IMR-90 (cell line): ENCODE data around the gene DUS1L. TPM values are rescaled to one million over a fixed set of nuclear protein-coding genes. Genes with fewer than 3 reads are reported as not detected.

Source experiments
- ATAC-seq: fragments of 200-7000 bp; cut with Tn5 transposase; 2 replicates; pipeline ENCODE4 v1.9.1; 2020; ENCODE audit warnings: low read depth, mild to moderate bottlenecking, moderate library complexity
- BruUV-seq: library from RNA; stranded (reverse); fragments of 400-500 nt; replicated peaks from 2 replicates; lab custom pipeline; 2021; lab: Mats Ljungman, UMichigan
- CTCF ChIA-PET: fragments of 300-600 bp; formaldehyde crosslinking; extraction: SDS; loops from one replicate; lab custom pipeline; 2021; ENCODE audit warnings: antibody characterized with exemption; lab: Yijun Ruan, JAX
- POLR2A ChIA-PET: fragments of 300-600 bp; sonication (Branson Sonifier 250); formaldehyde crosslinking; loops from one replicate; lab custom pipeline; 2022; ENCODE audit warnings: antibody characterized with exemption; ENCODE audit not compliant: unreplicated experiment; lab: Charles Lee
- DNase-seq: peaks from one replicate; pipeline ENCODE4 v3.0.0; 2013
- H2AFZ ChIP-seq: replicated peaks from 2 replicates; pipeline ENCODE3; 2013; ENCODE audit warnings: low read length, mild to moderate bottlenecking; ENCODE audit not compliant: poor library complexity
- H2AK5ac ChIP-seq: 2 replicates; pipeline ENCODE4 v1.6.1; 2013; ENCODE audit warnings: low read depth, low read length, inconsistent platforms
- H2AK9ac ChIP-seq: replicated peaks from 2 replicates; pipeline ENCODE3; 2013; ENCODE audit warnings: mild to moderate bottlenecking, low read depth, low read length, moderate library complexity; ENCODE audit not compliant: poor library complexity
- H2BK120ac ChIP-seq: 2 replicates; pipeline ENCODE4 v1.6.1; 2013; ENCODE audit warnings: low read depth, low read length, inconsistent platforms
- H2BK15ac ChIP-seq: 3 replicates; pipeline ENCODE4 v1.6.1; 2013; ENCODE audit warnings: low read depth, low read length, inconsistent platforms
- H2BK20ac ChIP-seq: 2 replicates; pipeline ENCODE4 v1.6.1; 2013; ENCODE audit warnings: low read depth, mild to moderate bottlenecking, inconsistent platforms, low read length, moderate library complexity
- H2BK5ac ChIP-seq: 2 replicates; pipeline ENCODE4 v1.6.1; 2013; ENCODE audit warnings: mild to moderate bottlenecking, low read depth, low read length, inconsistent platforms; ENCODE audit not compliant: poor library complexity, severe bottlenecking
- H3K14ac ChIP-seq: replicated peaks from 2 replicates; pipeline ENCODE4 v1.6.1; 2013; ENCODE audit warnings: low read depth, low read length, inconsistent platforms
- H3K18ac ChIP-seq: 2 replicates; pipeline ENCODE4 v1.6.1; 2013; ENCODE audit warnings: low read depth, low read length, control low read depth
- H3K23ac ChIP-seq: 2 replicates; pipeline ENCODE4 v1.6.1; 2013; ENCODE audit warnings: low read depth, low read length, inconsistent platforms
- H3K27ac ChIP-seq: 2 replicates; pipeline ENCODE4 v1.5.1; 2013; ENCODE audit warnings: mild to moderate bottlenecking, control low read depth, low read length; ENCODE audit not compliant: insufficient read depth
- H3K27me3 ChIP-seq: 2 replicates; pipeline ENCODE4 v1.6.1; 2013; ENCODE audit warnings: low read length; ENCODE audit not compliant: control insufficient read depth, insufficient read depth
- H3K36me3 ChIP-seq: 2 replicates; pipeline ENCODE4 v1.6.1; 2013; ENCODE audit warnings: low read length, mixed read lengths; ENCODE audit not compliant: control insufficient read depth, insufficient read depth
- H3K4ac ChIP-seq: 2 replicates; pipeline ENCODE4 v1.6.1; 2013; ENCODE audit warnings: low read depth, low read length, inconsistent platforms
- H3K4me1 ChIP-seq: 2 replicates; pipeline ENCODE4 v1.6.1; 2013; ENCODE audit warnings: low read length, mixed read lengths; ENCODE audit not compliant: control insufficient read depth, insufficient read depth
- H3K4me2 ChIP-seq: 2 replicates; pipeline ENCODE4 v1.6.1; 2013; ENCODE audit warnings: low read depth, mild to moderate bottlenecking, control low read depth, low read length, moderate library complexity
- H3K4me3 ChIP-seq: 2 replicates; pipeline ENCODE4 v1.5.1; 2013; ENCODE audit warnings: low read depth, mild to moderate bottlenecking, control low read depth, low read length, moderate library complexity; ENCODE audit not compliant: insufficient read depth
- H3K56ac ChIP-seq: 2 replicates; pipeline ENCODE4 v1.6.1; 2013; ENCODE audit warnings: low read length, inconsistent platforms; ENCODE audit not compliant: insufficient read depth; ENCODE audit errors: extremely low read depth
- H3K79me1 ChIP-seq, 2 experiments: 2 replicates each; pipeline ENCODE4 v1.6.1; 2013; ENCODE audit warnings: low read length in 2 of 2, inconsistent platforms in 1 of 2, low read depth in 1 of 2
- H3K9ac ChIP-seq: 2 replicates; pipeline ENCODE4 v1.6.1; 2013; ENCODE audit warnings: low read depth, low read length, control low read depth
- H3K9me1 ChIP-seq: 2 replicates; pipeline ENCODE4 v1.6.1; 2013; ENCODE audit warnings: low read length, inconsistent platforms; ENCODE audit not compliant: insufficient read depth
- H3K9me3 ChIP-seq: 2 replicates; pipeline ENCODE4 v1.6.1; 2013; ENCODE audit warnings: low read length; ENCODE audit not compliant: control insufficient read depth, insufficient read depth
- H4K20me1 ChIP-seq: 2 replicates; pipeline ENCODE4 v1.6.1; 2013; ENCODE audit warnings: low read length, inconsistent platforms; ENCODE audit not compliant: insufficient read depth
- H4K5ac ChIP-seq: 2 replicates; pipeline ENCODE4 v1.6.1; 2013; ENCODE audit warnings: mild to moderate bottlenecking, low read depth, low read length, control low read depth
- H4K8ac ChIP-seq, 2 experiments: 2 replicates each; pipeline ENCODE4 v1.6.1; 2013; ENCODE audit warnings: low read depth in 2 of 2, low read length in 2 of 2, control low read depth in 1 of 2, inconsistent platforms in 1 of 2
- H4K91ac ChIP-seq: 2 replicates; pipeline ENCODE4 v1.6.1; 2013; ENCODE audit warnings: low read depth, low read length, inconsistent platforms; ENCODE audit not compliant: insufficient read depth
- BHLHE40 ChIP-seq: fragments of 150-350 bp; IDR thresholded peaks from 2 replicates; pipeline ENCODE4 v1.6.1; 2016; ENCODE audit warnings: mild to moderate bottlenecking, low read depth, low read length
- CHD1 ChIP-seq: IDR thresholded peaks from 2 replicates; pipeline ENCODE4 v1.6.1; 2012; ENCODE audit warnings: low read depth, low read length, improper control_type of control experiment
- FOS ChIP-seq: fragments of 150-350 bp; IDR thresholded peaks from 2 replicates; pipeline ENCODE4 v1.6.1; 2016; ENCODE audit warnings: low read depth, low read length
- MAZ ChIP-seq: IDR thresholded peaks from 2 replicates; pipeline ENCODE4 v1.6.1; 2012; ENCODE audit warnings: low read depth, mild to moderate bottlenecking, low read length, improper control_type of control experiment, moderate library complexity, borderline replicate concordance
- MXI1 ChIP-seq: IDR thresholded peaks from 2 replicates; pipeline ENCODE4 v1.6.1; 2012; ENCODE audit warnings: low read depth, mild to moderate bottlenecking, low read length, moderate library complexity, borderline replicate concordance
- NFE2L2 ChIP-seq: fragments of 150-350 bp; IDR thresholded peaks from 2 replicates; pipeline ENCODE4 v1.6.1; 2016; ENCODE audit warnings: low read depth, mild to moderate bottlenecking, low read length
- POLR2A ChIP-seq: IDR thresholded peaks from 2 replicates; pipeline ENCODE4 v1.6.1; 2012; ENCODE audit warnings: mild to moderate bottlenecking, low read depth, low read length
- RAD21 ChIP-seq: IDR thresholded peaks from 2 replicates; pipeline ENCODE4 v1.6.1; 2012; ENCODE audit warnings: low read length, improper control_type of control experiment
- SMC3 ChIP-seq: fragments of 150-350 bp; IDR thresholded peaks from 2 replicates; pipeline ENCODE4 v1.6.1; 2016; ENCODE audit warnings: low read depth, mild to moderate bottlenecking, antibody characterized with exemption, low read length, moderate library complexity
- WGBS, 2 experiments: methylation state at CpG; one replicate each; pipeline versions ENCODE4 v1.1.5 to v1.1.7; 2013; ENCODE audit warnings: missing lambda C conversion rate in 2 of 2; ENCODE audit not compliant: insufficient read length in 1 of 2; ENCODE audit errors: extremely low coverage in 2 of 2; 5-methylcytosine and 5-hydroxymethylcytosine counted together
- dilution Hi-C: fragments of 300-500 bp; cut with HindIII; formaldehyde crosslinking; loops from one replicate; pipeline ENCODE4 v1.14.3; 2018; ENCODE audit warnings: low sequenced_read_pairs; ENCODE audit not compliant: unreplicated experiment
- in situ Hi-C: fragments of 300-500 bp; cut with MboI; formaldehyde crosslinking; loops from 3 replicates; pipeline ENCODE4 v1.14.3; 2019; ENCODE audit warnings: low sequenced_read_pairs, inconsistent platforms, mixed read lengths
- intact Hi-C: fragments of 100-400 bp; cut with micrococcal nuclease; formaldehyde crosslinking; loops from 2 replicates; pipeline ENCODE4 v1.10.0; 2022
- polyA plus RNA-seq, 3 experiments: library from polyadenylated mRNA; depleted of rRNA; stranded (reverse); fragments of >200 nt; gene quantifications; 2 replicates each; pipeline ENCODE4 v1.2.3, GENCODE V29; 2012; ENCODE audit warnings: low replicate concordance in 1 of 3
- total RNA-seq: library from RNA; depleted of rRNA; stranded (reverse); fragments of >200 nt; gene quantifications from 2 replicates; pipeline ENCODE4 v1.2.3, GENCODE V29; 2012

DUS1L gene
- total and polyA plus RNA-seq, 2 of the 4 experiments (the other 2 are of a cell fraction), result 29.0 to 76.9 TPM

- CTCF ChIA-PET, result no interaction called here
- Histone ChIP-seq H3K56ac (no peak overlapping the region), H3K4me1 (peaks cover 12% of the 10 kb centered on the region), H3K9me1 (0 out of 2 replicates have a peak, but pooled peaks cover 5% of the 10 kb centered on the region), H3K4me3 (no peak overlapping the region), H2BK5ac (no peak overlapping the region), H2AFZ (no peak overlapping the region), H3K4me2 (no peak overlapping the region), H3K79me1 (peaks cover 0 to 8% of the 10 kb centered on the region in 2 experiments; a peak in 2 of 4 replicates), H4K20me1 (no peaks in the 10 kb centered on the region), H3K36me3 (no peaks in the 10 kb centered on the region; the same call in 1 of the 2 replicates), H2BK120ac (no peak overlapping the region), H3K14ac (no peak overlapping the region), H3K27me3 (no peaks in the 10 kb centered on the region), H3K18ac (no peak overlapping the region), H2AK5ac (no peak overlapping the region), H3K9me3 (no peaks in the 10 kb centered on the region), H3K27ac (no peak overlapping the region), H3K23ac (no peak overlapping the region), H3K4ac (no peak overlapping the region), H2BK15ac (no peak overlapping the region), H4K8ac (no peak overlapping the region), H2BK20ac (no peak overlapping the region), H3K9ac (no peak overlapping the region), H2AK9ac (peak overlapping the region; percentile 7), H4K91ac (no peak overlapping the region), H4K5ac (no peak overlapping the region)
- dilution Hi-C loops (no loop called here), in situ Hi-C loops (no loop called here), intact Hi-C loops (no loop called here)
- POLR2A ChIA-PET, result no interaction called here
- TF ChIP-seq BHLHE40 (no peak), POLR2A (no peak), CHD1 (no peak), NFE2L2 (no peak), MAZ (no peak), MXI1 (no peak), FOS (no peak), SMC3 (no peak), RAD21 (no peak)
- ATAC-seq, result no peak
- 98% methylated on average over 4 of the region's 11 CpGs; no CpG with 5 or more reads in 1 of the 2 experiments for WGBS, 2 experiments
- no TSS peak for BruUV-seq
- DNase-seq, result no peak
These were observed 39.3 kb upstream of the DUS1L start for GRCh38 chr17:82104797-82105416.
